ENCODE measurements around the gene SSR3. TPM values are rescaled to one million over a fixed set of nuclear protein-coding genes. Genes with fewer than 3 reads are reported as not detected.
"Not testable (repeated sequence)": the region's sequence is repeated elsewhere in the genome, so short reads cannot be mapped to it uniquely, and the experiment has no call there.

SSR3 gene
- total RNA-seq, 5 donors from 2014 or later (not counting 1 experiment from before 2014, with no cell fraction given), result 68.0 to 112 (median 92.0) TPM

- no peak overlapping the region for H3K27ac Mint-ChIP-seq
- Histone ChIP-seq H3K4me1 (ENCODE audit: control insufficient read depth in 1 of 2, extremely low read depth in 1 of 2, insufficient read depth in 2 of 2, low read length in 2 of 2) (peaks cover 3% of the 10 kb centered on the region in 2 experiments), H3K9me3 (no peaks in the 10 kb centered on the region), H3K36me3 (ENCODE audit: control insufficient read depth in 2 of 2, extremely low read depth in 1 of 2, insufficient read depth in 1 of 2, low read length in 1 of 2) (no peaks in the 10 kb centered on the region), H3K4me3 (ENCODE audit: control insufficient read depth in 1 of 2, extremely low read depth in 1 of 2, low read length in 1 of 2) (no peak overlapping the region), H3K27ac (ENCODE audit: low read length) (no peak overlapping the region), H3K27me3 (replicated peaks in 1 of 2; ENCODE audit: control insufficient read depth in 2 of 2, extremely low read depth in 1 of 2, insufficient read depth in 2 of 2, low read length in 1 of 2) (peaks cover 0 to 4% of the 10 kb centered on the region in 2 experiments)
- H3K27me3 Mint-ChIP-seq, result peaks cover 0 to 11% of the 10 kb centered on the region in 2 donors
- no peak for DNase-seq
- no peaks in the 10 kb centered on the region for H3K9me3 Mint-ChIP-seq
- no peak for ATAC-seq (replicated peaks in 1 of 4)
- no peaks in the 10 kb centered on the region for H3K36me3 Mint-ChIP-seq
- POLR2A ChIA-PET, result interaction anchor here (0.6 kb wide), 2 partner anchors 13 to 84 kb away, joined by 4 read pairs; no protein-coding TSS in a partner anchor
- CTCF ChIA-PET, result interaction anchor here in 1 of 2 donors (1.0 kb wide), 1 partner anchor 9 kb away, joined by 5 read pairs; no protein-coding TSS in a partner anchor
- H3K4me3 Mint-ChIP-seq, result no peak overlapping the region
- H3K4me1 Mint-ChIP-seq, result peaks cover 9 to 14% (median 10%) of the 10 kb centered on the region in 3 donors
- WGBS (ENCODE audit: insufficient coverage), result no CpG with 5 or more reads among the region's 4 CpGs
These were observed 45.9 kb upstream of the SSR3 start for GRCh38 chr3:156600834-156601233.

GRCh38 chr3:156599089-156599874 lies 44.4 kb upstream of the SSR3 start:
- no peaks in the 10 kb centered on the region for H3K27me3 ChIP-seq (replicated peaks in 1 of 2; ENCODE audit: control insufficient read depth in 2 of 2, extremely low read depth in 1 of 2, insufficient read depth in 2 of 2, low read length in 1 of 2)
- no peaks in the 10 kb centered on the region for H3K9me3 ChIP-seq
- POLR2A ChIA-PET, result no interaction called here
- Mint-ChIP-seq H3K36me3 (no peaks in the 10 kb centered on the region), H3K9me3 (no peaks in the 10 kb centered on the region), H3K27ac (no peak overlapping the region), H3K27me3 (peaks cover 4 to 14% of the 10 kb centered on the region in 2 donors), H3K4me1 (peaks cover 9 to 11% (median 9%) of the 10 kb centered on the region in 3 donors), H3K4me3 (no peak overlapping the region)
- peaks cover 0 to 3% of the 10 kb centered on the region in 2 experiments for H3K4me1 ChIP-seq (ENCODE audit: control insufficient read depth in 1 of 2, extremely low read depth in 1 of 2, insufficient read depth in 2 of 2, low read length in 2 of 2)
- no peak for ATAC-seq (replicated peaks in 1 of 4)
- H3K36me3 ChIP-seq (ENCODE audit: control insufficient read depth in 2 of 2, extremely low read depth in 1 of 2, insufficient read depth in 1 of 2, low read length in 1 of 2), result no peaks in the 10 kb centered on the region
- no peak overlapping the region for H3K4me3 ChIP-seq (ENCODE audit: control insufficient read depth in 1 of 2, extremely low read depth in 1 of 2, low read length in 1 of 2)
- H3K27ac ChIP-seq (ENCODE audit: low read length), result no peak overlapping the region
- no peak for DNase-seq
- CTCF ChIA-PET, result no interaction called here
- 97% methylated on average over 3 of the region's 9 CpGs for WGBS (ENCODE audit: insufficient coverage)

GRCh38 chr3:156598413-156598812 lies 43.5 kb upstream of the SSR3 start:
- Mint-ChIP-seq H3K27me3 (peaks cover 4 to 15% of the 10 kb centered on the region in 2 donors), H3K4me3 (no peak overlapping the region), H3K27ac (no peak overlapping the region), H3K4me1 (peaks cover 9 to 11% (median 9%) of the 10 kb centered on the region in 3 donors), H3K9me3 (no peaks in the 10 kb centered on the region), H3K36me3 (no peaks in the 10 kb centered on the region)
- CTCF ChIA-PET, result no interaction called here
- Histone ChIP-seq H3K9me3 (no peaks in the 10 kb centered on the region), H3K4me1 (ENCODE audit: control insufficient read depth in 1 of 2, extremely low read depth in 1 of 2, insufficient read depth in 2 of 2, low read length in 2 of 2) (peaks cover 0 to 3% of the 10 kb centered on the region in 2 experiments), H3K27ac (ENCODE audit: low read length) (no peak overlapping the region), H3K4me3 (ENCODE audit: control insufficient read depth in 1 of 2, extremely low read depth in 1 of 2, low read length in 1 of 2) (no peak overlapping the region), H3K27me3 (replicated peaks in 1 of 2; ENCODE audit: control insufficient read depth in 2 of 2, extremely low read depth in 1 of 2, insufficient read depth in 2 of 2, low read length in 1 of 2) (no peaks in the 10 kb centered on the region), H3K36me3 (ENCODE audit: control insufficient read depth in 2 of 2, extremely low read depth in 1 of 2, insufficient read depth in 1 of 2, low read length in 1 of 2) (no peaks in the 10 kb centered on the region)
- POLR2A ChIA-PET, result no interaction called here
- no CpG with 5 or more reads among the region's 6 CpGs for WGBS (ENCODE audit: insufficient coverage)
- DNase-seq (no peak), ATAC-seq (replicated peaks in 1 of 4) (no peak)

- ATAC-seq (replicated peaks in 1 of 4), result no peak
- H3K27me3 Mint-ChIP-seq, result peaks cover 4 to 22% of the 10 kb centered on the region in 2 donors
- ChIA-PET POLR2A (no interaction called here), CTCF (no interaction called here)
- H3K27me3 ChIP-seq (replicated peaks in 1 of 2; ENCODE audit: control insufficient read depth in 2 of 2, extremely low read depth in 1 of 2, insufficient read depth in 2 of 2, low read length in 1 of 2), result no peaks in the 10 kb centered on the region
- H3K4me1 Mint-ChIP-seq, result no peaks in the 10 kb centered on the region
- H3K27ac Mint-ChIP-seq, result no peak overlapping the region
- H3K27ac ChIP-seq (ENCODE audit: low read length), result no peak overlapping the region
- 79% methylated on average over 4 of the region's 7 CpGs for WGBS (ENCODE audit: insufficient coverage)
- H3K4me1 ChIP-seq (ENCODE audit: control insufficient read depth in 1 of 2, extremely low read depth in 1 of 2, insufficient read depth in 2 of 2, low read length in 2 of 2), result no peaks in the 10 kb centered on the region
- no peaks in the 10 kb centered on the region for H3K36me3 Mint-ChIP-seq
- H3K36me3 ChIP-seq (ENCODE audit: control insufficient read depth in 2 of 2, extremely low read depth in 1 of 2, insufficient read depth in 1 of 2, low read length in 1 of 2), result no peaks in the 10 kb centered on the region
- H3K9me3 Mint-ChIP-seq, result no peaks in the 10 kb centered on the region
- no peak overlapping the region for H3K4me3 ChIP-seq (ENCODE audit: control insufficient read depth in 1 of 2, extremely low read depth in 1 of 2, low read length in 1 of 2)
- no peaks in the 10 kb centered on the region for H3K9me3 ChIP-seq
- DNase-seq, result no peak
- no peak overlapping the region for H3K4me3 Mint-ChIP-seq
These were observed 39.3 kb upstream of the SSR3 start for GRCh38 chr3:156594219-156594683.

- Mint-ChIP-seq H3K4me3 (no peak overlapping the region), H3K27me3 (peaks cover 4 to 22% of the 10 kb centered on the region in 2 donors), H3K4me1 (no peaks in the 10 kb centered on the region), H3K9me3 (no peaks in the 10 kb centered on the region), H3K36me3 (no peaks in the 10 kb centered on the region), H3K27ac (no peak overlapping the region)
- no peak for DNase-seq
- Histone ChIP-seq H3K36me3 (ENCODE audit: control insufficient read depth in 2 of 2, extremely low read depth in 1 of 2, insufficient read depth in 1 of 2, low read length in 1 of 2) (no peaks in the 10 kb centered on the region), H3K27me3 (replicated peaks in 1 of 2; ENCODE audit: control insufficient read depth in 2 of 2, extremely low read depth in 1 of 2, insufficient read depth in 2 of 2, low read length in 1 of 2) (no peaks in the 10 kb centered on the region), H3K27ac (ENCODE audit: low read length) (no peak overlapping the region), H3K4me3 (ENCODE audit: control insufficient read depth in 1 of 2, extremely low read depth in 1 of 2, low read length in 1 of 2) (no peak overlapping the region), H3K4me1 (ENCODE audit: control insufficient read depth in 1 of 2, extremely low read depth in 1 of 2, insufficient read depth in 2 of 2, low read length in 2 of 2) (no peaks in the 10 kb centered on the region), H3K9me3 (no peaks in the 10 kb centered on the region)
- no peak for ATAC-seq (replicated peaks in 1 of 4)
- ChIA-PET CTCF (no interaction called here), POLR2A (no interaction called here)
These were observed 38.9 kb upstream of the SSR3 start for GRCh38 chr3:156593814-156594213.

- H3K4me1 Mint-ChIP-seq; POLR2A ChIA-PET; DNase-seq; H3K27ac Mint-ChIP-seq; H3K4me1 ChIP-seq (ENCODE audit: control insufficient read depth in 1 of 2, extremely low read depth in 1 of 2, insufficient read depth in 2 of 2, low read length in 2 of 2); H3K4me3 Mint-ChIP-seq; H3K9me3 ChIP-seq; H3K36me3 ChIP-seq (ENCODE audit: control insufficient read depth in 2 of 2, extremely low read depth in 1 of 2, insufficient read depth in 1 of 2, low read length in 1 of 2); CTCF ChIA-PET; H3K9me3 Mint-ChIP-seq; H3K27me3 ChIP-seq (replicated peaks in 1 of 2; ENCODE audit: control insufficient read depth in 2 of 2, extremely low read depth in 1 of 2, insufficient read depth in 2 of 2, low read length in 1 of 2); H3K27ac ChIP-seq (ENCODE audit: low read length); ATAC-seq (replicated peaks in 1 of 4); H3K36me3 Mint-ChIP-seq; H3K4me3 ChIP-seq (ENCODE audit: control insufficient read depth in 1 of 2, extremely low read depth in 1 of 2, low read length in 1 of 2): not testable (repeated sequence)
- H3K27me3 Mint-ChIP-seq, result peaks cover 3 to 12% of the 10 kb centered on the region in 2 donors
- no CpG with 5 or more reads among the region's 5 CpGs for WGBS (ENCODE audit: insufficient coverage)
These were observed 34.9 kb upstream of the SSR3 start for GRCh38 chr3:156589806-156590205.

Data from T-cell (primary cell).